ENCODE measurements around the gene VPS37B.
"Not testable (repeated sequence)": the region's sequence is repeated elsewhere in the genome, so short reads cannot be mapped to it uniquely, and the experiment has no call there.

Gene VPS37B

GRCh38 chr12:122895704-122896636 is at the start of gene VPS37B:
TSS of gene VPS37B (minus strand) at chr12:122896124. CDS start at chr12:122896062, 62 bp downstream.
- peak; percentile 83 for DNase-seq

GRCh38 chr12:122944605-122945592 is 49.0 kb upstream of the VPS37B start:
- DNase-seq: no peak

GRCh38 chr12:122943196-122943595 is 47.3 kb upstream of the VPS37B start:
- DNase-seq: no peak

- no peak for DNase-seq
These were observed 46.7 kb upstream of the VPS37B start for GRCh38 chr12:122942637-122943036.

- not testable (repeated sequence) for DNase-seq
These were observed 45.4 kb upstream of the VPS37B start for GRCh38 chr12:122941351-122941750.

GRCh38 chr12:122939125-122939524 is 43.2 kb upstream of the VPS37B start:
- DNase-seq: no peak

- no peak for DNase-seq
These were observed 41.7 kb upstream of the VPS37B start for GRCh38 chr12:122937622-122938091.

- no peak for DNase-seq
These were observed 39.4 kb upstream of the VPS37B start for GRCh38 chr12:122935318-122935717.

GRCh38 chr12:122934722-122935121 is 38.8 kb upstream of the VPS37B start:
- DNase-seq: no peak

GRCh38 chr12:122932207-122932606 is 36.3 kb upstream of the VPS37B start:
- no peak for DNase-seq

GRCh38 chr12:122929812-122930211 is 33.9 kb upstream of the VPS37B start:
- DNase-seq: no peak

GRCh38 chr12:122929148-122929538 is 33.2 kb upstream of the VPS37B start:
- DNase-seq: no peak

- no peak for DNase-seq
These were observed 32.7 kb upstream of the VPS37B start for GRCh38 chr12:122928404-122929147.

GRCh38 chr12:122927756-122928403 is 32.0 kb upstream of the VPS37B start:
- no peak for DNase-seq

GRCh38 chr12:122921917-122922316 is 26.0 kb upstream of the VPS37B start:
- DNase-seq: no peak

- DNase-seq: no peak
These were observed 24.8 kb upstream of the VPS37B start for GRCh38 chr12:122920687-122921086.

- DNase-seq: no peak
These were observed 22.9 kb upstream of the VPS37B start for GRCh38 chr12:122918827-122919226.

GRCh38 chr12:122917507-122918121 is 21.7 kb upstream of the VPS37B start:
- DNase-seq: no peak

GRCh38 chr12:122909442-122910288 is 13.7 kb upstream of the VPS37B start:
- DNase-seq: no peak

- no peak for DNase-seq
These were observed 13.0 kb upstream of the VPS37B start for GRCh38 chr12:122908915-122909314.

All from activated CD4-positive, alpha-beta T cell treated with anti-CD3 and anti-CD28 coated beads, Interleukin-2, amount 50 U/mL, for 16 hours (primary cell).